Ammon's horn (tissue), 1 donor: ENCODE results near the gene POLR3E.
"Not testable (repeated sequence)": the region's sequence is repeated elsewhere in the genome, so short reads cannot be mapped to it uniquely, and the experiment has no call there.

Source experiments
- DNase-seq: peaks from one replicate; pipeline ENCODE4 v3.0.0-alpha.2; 2016; ENCODE audit warnings: low spot score

The POLR3E gene

DNA sequence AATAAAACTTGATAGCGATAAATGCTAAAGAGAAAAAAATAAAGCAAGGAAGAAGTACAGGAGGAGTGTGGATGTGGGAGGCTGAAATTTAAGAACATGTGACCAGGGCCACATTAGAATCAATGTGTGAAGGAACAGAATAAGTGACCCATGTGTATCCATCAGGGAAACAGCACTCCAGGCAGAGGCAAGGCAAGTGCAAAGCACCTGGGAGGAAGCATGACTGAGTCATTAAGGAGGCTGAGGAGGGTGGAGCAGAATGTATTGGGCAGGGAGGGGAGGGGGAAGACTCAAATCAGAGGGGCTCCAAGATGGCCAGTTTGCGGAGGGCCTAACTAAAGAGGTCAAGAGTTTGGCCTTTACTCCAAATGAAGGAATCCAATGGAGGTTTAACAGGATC, 69.2 kb downstream of the POLR3E start:
- no peak for DNase-seq

- no peak for DNase-seq
Measured at GRCh38 chr16:22366889-22367288, 69.7 kb downstream of the POLR3E start.

DNA sequence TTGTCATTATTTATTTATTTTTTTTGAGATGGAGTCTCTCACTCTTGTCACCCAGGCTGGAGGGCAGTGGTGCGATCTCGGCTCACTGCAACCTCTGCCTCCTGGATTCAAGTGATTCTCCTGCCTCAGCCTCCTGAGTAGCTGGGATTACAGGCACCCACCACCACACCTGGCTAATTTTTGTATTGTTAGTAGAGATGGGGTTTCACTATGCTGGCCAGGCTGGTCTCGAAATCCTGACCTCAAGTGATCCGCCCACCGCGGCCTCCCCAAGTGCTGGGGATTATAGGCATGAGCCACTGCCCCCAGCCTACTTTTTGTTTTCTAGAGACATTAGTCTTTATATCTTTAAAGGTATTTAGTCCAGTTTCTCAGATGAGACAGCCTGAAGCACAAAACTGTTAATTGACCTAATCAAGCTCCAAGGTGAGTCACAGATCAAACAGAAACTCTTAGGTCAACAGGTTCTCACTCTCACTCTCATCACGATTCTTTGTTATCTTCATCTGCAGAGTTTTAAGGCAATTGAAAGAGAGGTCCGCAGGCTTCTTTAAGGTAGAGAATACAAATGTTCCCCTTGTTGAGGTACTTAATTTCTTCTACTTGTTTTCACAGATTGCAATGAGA, 71.1 kb downstream of the POLR3E start:
- not testable (repeated sequence) for DNase-seq

DNA sequence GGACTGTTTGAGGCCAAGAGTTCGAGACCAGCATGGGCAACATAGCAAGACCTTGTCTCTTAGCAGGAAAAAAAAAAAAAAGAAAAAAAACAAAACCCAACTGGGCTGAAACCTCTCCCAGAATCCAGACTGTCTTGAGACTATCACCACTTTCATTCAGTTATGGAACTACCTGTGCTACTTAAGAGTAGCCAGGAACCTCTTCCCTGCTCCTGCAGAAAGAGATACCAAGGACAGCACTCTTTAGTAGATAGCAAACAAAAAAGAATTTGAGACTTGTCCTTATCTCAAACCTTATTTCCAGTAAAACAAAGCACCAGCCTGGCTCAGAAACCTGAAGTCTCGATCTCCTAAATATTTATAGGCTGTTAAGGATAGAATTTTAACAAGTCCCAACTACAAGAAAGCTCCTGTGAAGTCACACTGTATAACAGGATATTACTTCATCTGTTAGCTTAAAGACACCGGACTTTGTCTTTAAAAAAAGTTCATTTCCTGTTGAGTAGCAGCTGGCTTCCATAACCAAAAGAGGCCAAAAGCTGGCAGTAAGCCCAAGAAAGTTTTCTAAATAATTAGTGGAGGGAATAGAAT, 72.1 kb downstream of the POLR3E start:
- no peak for DNase-seq

DNA sequence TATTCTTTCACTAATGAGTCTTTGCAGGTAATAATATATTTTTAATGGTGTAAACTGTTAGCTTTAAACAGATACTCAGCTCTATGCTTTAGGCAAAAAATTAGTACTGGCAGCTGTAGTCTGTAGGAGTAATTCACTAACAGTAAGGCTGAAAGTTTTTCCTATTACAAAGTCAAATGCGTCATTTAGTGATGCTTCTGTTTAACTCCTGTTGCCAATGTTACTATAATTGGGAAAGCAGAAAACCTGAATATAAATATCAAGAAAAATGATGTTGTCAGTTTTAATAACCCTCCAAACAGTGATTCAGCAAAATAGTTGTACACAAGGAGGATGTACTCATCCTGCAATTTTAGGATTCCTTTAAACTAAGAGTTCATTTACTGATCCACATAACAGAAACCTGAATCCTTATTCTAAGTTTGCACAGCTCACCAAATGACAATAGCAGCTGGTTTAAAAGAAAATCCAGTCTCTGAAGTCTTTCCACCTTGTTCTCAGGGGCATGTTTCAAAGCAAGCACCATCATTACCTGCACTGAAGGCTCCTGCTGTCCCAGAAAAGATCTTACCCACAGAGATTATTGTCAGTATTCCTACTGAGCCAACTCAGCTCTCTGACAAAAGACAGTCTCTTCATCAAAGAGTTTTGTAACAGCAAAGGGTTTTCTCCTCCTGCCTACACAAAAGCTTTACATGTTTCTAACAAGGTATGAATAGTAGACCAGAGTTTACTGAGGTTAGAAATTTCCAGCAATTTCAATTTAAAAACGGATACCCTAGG, 73.0 kb downstream of the POLR3E start:
- no peak for DNase-seq

- DNase-seq: no peak
Measured at GRCh38 chr16:22372882-22373661, 75.9 kb downstream of the POLR3E start.

DNA sequence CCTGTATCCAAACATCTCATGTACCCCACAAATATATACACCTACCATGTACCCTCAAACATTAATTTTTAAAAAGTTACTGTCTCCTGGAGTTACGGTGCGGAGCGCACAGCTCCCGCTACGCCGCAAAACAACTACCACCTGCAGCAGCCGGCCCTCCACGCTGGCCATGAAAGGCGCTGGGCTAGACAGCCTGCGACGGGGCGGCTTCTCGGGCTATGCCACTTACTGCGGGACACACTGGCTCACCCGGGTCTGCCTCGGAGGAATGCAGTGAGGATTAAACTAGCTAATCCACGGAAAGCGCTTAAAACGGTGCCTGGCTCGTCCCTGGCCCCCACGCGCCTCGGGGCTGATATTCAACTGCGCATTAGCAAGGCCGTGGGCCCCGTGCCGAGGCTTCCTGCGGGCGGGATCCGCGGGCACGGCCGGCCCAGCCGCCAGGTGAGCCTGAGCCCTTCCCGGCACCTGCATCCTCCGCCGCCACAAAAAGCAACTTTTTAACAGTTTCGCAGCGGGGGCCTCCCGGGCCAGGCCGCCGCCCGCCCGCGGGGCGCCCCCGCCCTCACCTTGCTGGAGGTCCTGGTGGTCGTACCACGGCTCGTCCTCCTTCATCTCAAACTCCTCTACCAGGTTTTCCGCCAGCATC, 76.6 kb downstream of the POLR3E start:
- peak; percentile 10 for DNase-seq

DNA sequence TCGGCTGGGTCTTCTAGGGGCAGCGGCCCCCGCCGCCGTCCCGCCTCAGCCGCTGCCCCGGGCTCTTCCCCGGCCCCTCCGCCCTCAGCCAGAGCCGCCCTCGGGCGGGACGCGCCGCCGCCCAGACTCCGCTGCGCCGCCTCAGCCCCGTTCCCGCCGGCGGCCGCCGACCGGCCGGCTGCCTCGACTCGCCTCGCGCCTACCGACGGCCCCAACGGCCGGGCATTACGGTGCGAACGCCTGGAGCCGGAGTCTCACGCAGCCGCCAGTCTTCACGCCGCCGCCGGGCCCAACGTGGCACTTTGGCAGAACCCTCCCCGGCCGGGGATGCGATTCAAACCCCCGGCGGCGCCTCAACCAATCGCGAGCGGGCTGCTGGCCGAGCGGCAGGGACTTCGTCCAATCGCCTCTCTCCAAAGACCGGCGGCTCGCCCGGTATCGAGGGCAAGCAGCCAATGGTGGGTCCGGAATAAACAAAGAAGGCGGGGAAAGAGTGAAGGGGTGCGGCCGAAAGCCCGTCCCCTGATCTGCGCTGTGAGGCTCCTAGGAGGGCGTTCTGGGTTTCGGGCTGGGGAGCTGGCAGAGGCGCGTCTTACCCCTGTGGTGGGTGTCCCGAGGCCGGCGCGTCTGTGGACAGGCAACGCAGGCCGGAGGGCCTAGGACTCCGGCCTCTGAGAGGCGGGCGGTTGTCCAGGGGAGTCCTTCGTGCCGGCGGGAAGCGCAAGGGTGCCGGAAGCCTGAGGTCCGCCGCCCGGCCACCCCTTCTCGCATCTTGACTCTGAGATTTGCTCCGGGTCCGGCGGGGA, 77.3 kb downstream of the POLR3E start, which contains the start of gene CDR2:
CDR2 (minus strand) TSS at position 309 of the 806 bp plus-strand sequence. CDS start 310 bp downstream, outside the sequence.
- peak; percentile 96 for DNase-seq

DNA sequence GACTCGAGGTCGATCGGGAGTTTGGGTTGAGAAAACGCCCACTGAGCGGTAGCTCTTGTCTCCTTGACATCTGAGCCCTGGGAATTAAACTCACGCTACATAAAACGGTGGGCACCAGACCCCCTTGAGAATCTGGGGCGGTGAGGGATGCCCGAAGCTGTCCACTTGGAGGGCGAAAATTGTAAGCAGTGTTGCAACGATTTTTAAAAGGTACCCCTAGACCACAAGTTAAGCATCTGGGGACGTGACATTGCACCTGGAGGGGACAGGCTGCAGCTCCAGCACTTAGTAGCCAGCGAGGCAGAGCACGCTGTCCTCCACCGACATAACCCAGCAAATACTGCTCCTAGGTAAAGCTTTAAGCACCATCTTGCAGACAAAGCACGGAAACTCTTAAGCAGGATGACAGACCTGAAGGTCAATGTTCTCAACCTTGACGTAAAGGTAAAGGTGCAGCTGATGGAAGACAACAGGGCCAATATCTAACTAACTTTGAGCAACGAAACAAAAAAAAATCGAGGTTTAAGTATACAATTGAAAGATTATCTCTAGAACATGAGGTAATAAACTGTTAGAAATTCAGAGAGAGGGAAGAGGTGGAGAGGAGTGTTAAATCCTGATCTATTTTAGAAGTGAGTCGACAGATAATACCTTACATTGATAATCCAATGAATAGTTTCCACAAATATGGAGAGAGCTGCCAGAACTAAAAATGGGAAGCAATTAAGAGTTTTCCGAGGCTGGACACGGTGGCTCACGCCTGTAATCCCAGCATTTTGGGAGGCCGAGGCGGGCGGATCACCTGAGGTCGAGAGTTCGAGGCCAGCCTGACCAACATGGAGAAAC, 78.1 kb downstream of the POLR3E start:
- DNase-seq: no peak

DNA sequence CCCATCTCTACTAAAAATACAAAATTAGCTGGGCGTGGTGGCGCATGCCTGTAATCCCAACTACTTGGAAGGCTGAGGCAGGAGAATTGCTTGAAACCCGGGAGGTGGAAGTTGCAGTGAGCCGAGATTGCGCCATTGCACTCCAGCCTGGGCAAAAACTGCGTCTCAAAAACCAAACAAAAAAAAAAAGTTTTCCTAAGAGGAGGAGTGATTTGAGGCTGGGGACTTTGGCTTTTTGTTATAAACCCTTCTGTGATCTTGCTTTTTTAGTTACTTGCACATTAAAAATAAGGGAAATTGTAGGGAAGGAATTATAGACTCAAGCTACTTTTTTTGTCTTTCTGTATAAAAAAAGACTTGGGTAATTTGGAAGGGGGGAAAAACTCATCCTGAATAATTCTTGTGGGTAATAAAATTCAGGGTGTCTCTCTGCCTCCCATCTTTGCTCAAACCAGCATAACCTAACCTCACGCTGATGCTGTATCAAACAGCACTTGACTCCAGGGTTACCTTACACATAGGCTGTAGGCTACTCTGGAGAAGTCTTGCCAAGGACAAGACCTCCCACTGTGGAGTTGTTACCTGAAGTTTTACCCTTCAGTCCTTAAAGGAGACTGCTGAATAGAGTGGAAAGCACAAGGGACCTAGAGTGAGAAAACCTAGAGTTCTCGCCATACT, 78.9 kb downstream of the POLR3E start:
- DNase-seq: no peak

- DNase-seq: no peak
Measured at GRCh38 chr16:22379656-22380055, 82.4 kb downstream of the POLR3E start.

- no peak for DNase-seq
Measured at GRCh38 chr16:22380529-22380928, 83.3 kb downstream of the POLR3E start.

DNA sequence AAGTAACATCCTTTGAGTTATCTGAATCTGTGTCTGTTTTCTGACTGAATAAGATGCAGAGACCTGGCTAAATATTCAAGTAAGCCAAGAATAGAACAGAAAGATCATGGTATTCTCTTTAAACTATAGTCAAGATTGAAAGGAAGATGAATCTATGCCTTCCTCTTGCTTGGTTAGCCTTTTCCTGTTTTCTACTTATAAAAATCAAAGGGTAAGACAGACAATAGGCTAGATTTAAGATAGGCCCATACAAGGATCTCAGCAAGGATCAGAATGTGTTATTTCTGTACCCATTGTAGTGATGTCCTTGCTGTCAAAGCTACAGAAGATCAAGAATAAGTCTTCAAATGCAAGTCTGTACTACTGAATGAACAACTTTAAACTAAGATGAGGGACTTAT, 84.2 kb downstream of the POLR3E start:
- DNase-seq: no peak

DNA sequence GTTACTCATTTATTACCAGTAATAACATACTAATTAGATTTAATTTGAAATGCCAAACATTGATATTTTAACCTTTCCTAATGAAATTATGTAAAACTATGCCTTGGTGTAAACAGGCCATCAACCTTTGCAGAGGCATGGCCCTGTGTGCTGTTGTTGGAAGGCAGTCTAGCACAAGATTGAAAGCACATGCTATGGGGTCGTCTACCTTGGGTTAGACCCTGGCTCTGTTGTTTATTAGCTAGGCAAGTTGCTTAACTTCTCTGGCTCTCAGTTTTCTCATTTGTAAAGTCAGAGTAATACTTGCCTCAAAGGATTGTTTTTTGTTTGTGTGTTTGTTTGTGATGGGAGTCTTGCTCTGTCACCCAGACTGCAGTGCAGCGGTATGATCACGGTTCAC, 86.6 kb downstream of the POLR3E start:
- no peak for DNase-seq
